Peyer's patch (tissue), 4 donors: ENCODE measurements around the gene NTF3.

ENCODE experiments used
- CTCF ChIP-seq, 6 experiments: fragments of 450-650 bp in 4 of 6; fragments of 200-600 bp in 2 of 6; sonication (generic) in 1 of 6; IDR thresholded peaks; one replicate each; pipeline ENCODE4 v1.5.1; 2017 to 2019; ENCODE audit warnings: antibody characterized with exemption in 6 of 6, mild to moderate bottlenecking in 3 of 6, moderate library complexity in 1 of 6
- POLR2A ChIP-seq, 2 donors: fragments of 450-650 bp; IDR thresholded peaks; one replicate each; pipeline ENCODE4 v1.5.1; 2017; ENCODE audit warnings: antibody characterized with exemption in 2 of 2, mild to moderate bottlenecking in 2 of 2, moderate library complexity in 2 of 2

GRCh38 chr12:5476356-5476755 lies 44.4 kb downstream of the NTF3 start:
- TF ChIP-seq CTCF (IDR thresholded peaks at IDR 0.05), result no peak
- TF ChIP-seq POLR2A (IDR thresholded peaks at IDR 0.05), result no peak
